Activated CD8-positive, alpha-beta memory T cell treated with anti-CD3 and anti-CD28 coated beads, Interleukin-2, amount 50 U/mL, for 4 hours (primary cell): ENCODE data around the gene ZNF560.
"Not testable (repeated sequence)": the region's sequence is repeated elsewhere in the genome, so short reads cannot be mapped to it uniquely, and the experiment has no call there.

Source experiments
- DNase-seq: peaks from one replicate; pipeline ENCODE4 v3.0.0-alpha.2; 2020

The ZNF560 gene

GRCh38 chr19:9498183-9498902, at the start of gene ZNF560:
Gene ZNF560 (minus strand): TSS chr19:9498616. CDS start chr19:9475313, 23,303 bp downstream.
- no peak for DNase-seq

GRCh38 chr19:9547870-9548269, 49.5 kb upstream of the ZNF560 start:
- DNase-seq = no peak

- DNase-seq = not testable (repeated sequence)
Observed at GRCh38 chr19:9541281-9541680, 42.9 kb upstream of the ZNF560 start.

GRCh38 chr19:9539921-9540320, 41.5 kb upstream of the ZNF560 start:
- DNase-seq = not testable (repeated sequence)

GRCh38 chr19:9539201-9539600, 40.8 kb upstream of the ZNF560 start:
- DNase-seq = not testable (repeated sequence)

- peak; percentile 88 for DNase-seq
Observed at GRCh38 chr19:9538183-9539058, 40.0 kb upstream of the ZNF560 start, which contains the start of gene ZNF426. Gene ZNF426 (minus strand): TSS chr19:9538645. CDS start chr19:9536232, 2,413 bp downstream.

- no peak for DNase-seq
Observed at GRCh38 chr19:9535934-9536333, 37.5 kb upstream of the ZNF560 start.

- no peak for DNase-seq
Observed at GRCh38 chr19:9531933-9532332, 33.5 kb upstream of the ZNF560 start.

- no peak for DNase-seq
Observed at GRCh38 chr19:9528757-9529336, 30.4 kb upstream of the ZNF560 start.

GRCh38 chr19:9523885-9524474, 25.6 kb upstream of the ZNF560 start:
- no peak for DNase-seq

GRCh38 chr19:9507285-9507684, 8.9 kb upstream of the ZNF560 start:
- no peak for DNase-seq

GRCh38 chr19:9500796-9501195, 2.4 kb upstream of the ZNF560 start:
- DNase-seq = no peak

- no peak for DNase-seq
Observed at GRCh38 chr19:9494096-9494495, 4.3 kb downstream of the ZNF560 start.

- DNase-seq = no peak
Observed at GRCh38 chr19:9487016-9487415, 11.4 kb downstream of the ZNF560 start.

- DNase-seq = no peak
Observed at GRCh38 chr19:9485140-9485539, 13.3 kb downstream of the ZNF560 start.

GRCh38 chr19:9474975-9475374, 23.4 kb downstream of the ZNF560 start:
- DNase-seq = no peak

GRCh38 chr19:9467161-9467560, 31.3 kb downstream of the ZNF560 start:
- no peak for DNase-seq

- no peak for DNase-seq
Observed at GRCh38 chr19:9461938-9462337, 36.5 kb downstream of the ZNF560 start.

GRCh38 chr19:9456018-9456689, 42.3 kb downstream of the ZNF560 start:
- DNase-seq = no peak

- DNase-seq = no peak
Observed at GRCh38 chr19:9453953-9454352, 44.5 kb downstream of the ZNF560 start.

GRCh38 chr19:9445037-9445436, 53.4 kb downstream of the ZNF560 start:
- no peak for DNase-seq

- DNase-seq = no peak
Observed at GRCh38 chr19:9436358-9436757, 62.1 kb downstream of the ZNF560 start.
